ENCODE data around the gene SCN4A.
"Not testable (repeated sequence)": the region's sequence is repeated elsewhere in the genome, so short reads cannot be mapped to it uniquely, and the experiment has no call there.

Gene SCN4A

GRCh38 chr17:63984651-63985386 lies 12.1 kb upstream of the SCN4A start:
- DNase-seq = peak; percentile 69

DNA sequence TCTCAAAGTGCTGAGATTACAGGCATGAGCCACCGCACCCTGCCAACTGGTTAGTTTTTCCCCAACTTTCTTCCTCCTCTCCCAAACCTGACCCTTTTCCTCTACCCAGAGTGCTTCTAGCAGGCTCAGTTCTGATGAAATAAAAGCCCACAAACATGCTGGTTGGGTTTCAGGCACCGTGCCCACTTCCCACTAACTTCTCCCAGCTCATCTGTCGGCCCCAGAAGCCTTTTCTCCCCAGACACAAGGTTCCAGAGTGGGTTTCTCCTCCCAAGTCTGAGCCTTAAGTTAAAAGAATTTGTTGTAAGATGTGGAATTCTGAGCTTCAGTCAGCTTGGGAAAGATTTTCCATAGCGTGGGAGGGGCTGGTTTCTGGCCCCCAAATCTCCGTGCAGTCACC lies 11.5 kb upstream of the SCN4A start:
- no peak for DNase-seq

- no peak for DNase-seq
These were observed 10.6 kb upstream of the SCN4A start for GRCh38 chr17:63983320-63983719.

DNA sequence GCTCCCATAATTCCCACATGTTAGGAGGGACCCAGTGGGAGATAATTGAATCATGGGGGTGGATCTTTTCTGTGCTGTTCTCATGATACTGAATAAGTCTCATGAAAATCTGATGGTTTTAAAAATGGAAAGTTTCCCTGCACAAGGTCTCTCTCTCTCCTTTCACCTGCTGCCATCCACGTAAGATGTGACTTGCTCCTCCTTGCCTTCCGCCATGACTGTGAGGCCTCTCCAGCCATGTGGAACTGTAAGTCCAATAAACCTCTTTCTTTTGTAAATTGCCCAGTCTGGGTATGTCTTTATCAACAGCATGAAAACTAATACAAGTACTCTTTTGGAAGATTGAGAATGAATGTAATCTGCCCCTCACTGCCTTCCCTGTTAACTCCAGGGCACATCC lies 9.9 kb upstream of the SCN4A start:
- DNase-seq = not testable (repeated sequence)

DNA sequence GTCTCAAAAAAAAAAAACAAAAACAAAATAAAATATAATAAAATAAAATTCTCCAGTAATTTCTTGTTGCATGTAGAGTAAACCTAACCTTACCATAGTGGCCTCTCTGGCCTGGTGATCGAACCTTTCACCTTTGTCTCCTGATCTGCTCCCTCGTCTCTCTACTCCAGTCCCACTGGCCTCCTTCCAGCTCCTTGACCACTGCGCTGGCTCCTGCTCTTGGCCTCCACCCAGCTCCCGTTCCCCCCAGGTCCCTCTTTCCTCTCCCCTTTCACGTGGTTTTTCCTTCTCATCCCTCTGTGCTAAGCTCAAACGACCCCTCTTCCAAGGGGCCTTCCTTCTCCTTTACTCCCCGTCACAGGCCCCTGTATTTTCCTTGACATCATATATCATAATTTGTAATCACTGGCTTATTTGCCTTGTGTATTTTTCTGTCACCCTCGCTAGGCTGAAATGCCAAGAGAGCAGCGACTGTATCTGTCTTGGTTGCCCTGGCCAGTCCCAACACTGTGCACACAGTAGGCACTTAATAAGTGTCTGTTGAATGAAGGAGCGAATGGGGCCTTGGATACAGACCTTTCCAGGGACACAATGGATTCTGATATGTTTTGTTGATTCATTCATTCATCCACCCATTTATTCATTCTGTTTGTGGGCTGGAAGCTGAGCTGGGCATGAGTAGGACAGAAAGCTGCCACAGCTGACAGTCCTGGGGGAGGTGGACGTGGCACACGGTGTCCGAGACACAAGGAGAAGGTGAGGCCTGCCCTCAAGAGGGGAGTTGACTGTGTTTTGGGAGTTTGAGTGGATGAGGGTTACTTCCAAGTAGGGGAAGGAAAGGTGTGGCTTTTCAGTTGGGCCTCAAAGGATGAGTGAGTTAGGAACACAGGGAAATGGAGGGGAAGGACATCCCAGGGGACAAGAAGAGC lies 5.8 kb upstream of the SCN4A start:
- DNase-seq = no peak

DNA sequence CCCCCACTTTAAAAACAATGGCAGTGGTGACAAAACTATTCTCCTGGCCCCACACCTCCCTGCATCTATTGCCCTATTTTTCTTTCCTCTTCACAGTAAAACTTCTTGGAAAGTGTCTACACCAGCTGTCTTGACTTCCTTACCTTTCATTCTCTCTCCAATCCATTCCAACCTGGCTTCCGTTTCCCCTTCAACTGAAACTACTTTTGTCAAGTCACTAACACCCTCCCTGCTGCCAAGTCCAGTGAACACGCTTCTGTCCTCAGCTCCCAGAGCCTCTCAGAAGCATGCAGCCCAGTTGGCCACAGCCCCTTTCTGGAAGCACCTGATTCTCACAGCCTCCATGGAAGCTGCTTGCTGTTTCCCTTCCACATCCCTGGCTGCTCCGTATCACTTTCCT lies 4.0 kb upstream of the SCN4A start:
- no peak for DNase-seq

DNA sequence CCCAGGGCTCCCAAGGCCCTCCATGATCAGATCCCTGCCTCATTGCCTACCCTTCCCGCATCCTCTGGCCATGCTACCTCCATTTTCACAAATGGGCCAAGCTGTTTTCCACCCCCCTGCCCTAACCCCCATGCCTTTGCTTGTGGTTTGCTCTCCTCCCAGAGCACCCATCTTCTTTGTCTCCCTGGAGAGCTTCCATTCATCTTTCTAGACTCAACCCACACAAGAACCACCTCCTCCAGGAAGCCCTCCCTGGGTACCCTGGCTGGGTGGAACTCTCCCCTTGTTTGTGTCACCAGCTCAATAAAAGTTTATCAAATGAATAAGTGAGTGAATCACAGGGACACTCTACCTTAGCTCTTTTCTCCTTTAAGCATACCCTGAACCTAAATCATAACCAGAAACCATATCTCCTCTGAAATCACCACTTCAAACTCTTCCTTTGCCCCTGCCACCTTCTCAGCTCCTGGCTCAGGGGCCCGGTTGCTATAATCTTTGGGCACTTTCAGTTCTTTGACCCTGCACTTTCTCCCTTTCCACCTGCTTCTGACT lies 2.9 kb upstream of the SCN4A start:
- no peak for DNase-seq

DNA sequence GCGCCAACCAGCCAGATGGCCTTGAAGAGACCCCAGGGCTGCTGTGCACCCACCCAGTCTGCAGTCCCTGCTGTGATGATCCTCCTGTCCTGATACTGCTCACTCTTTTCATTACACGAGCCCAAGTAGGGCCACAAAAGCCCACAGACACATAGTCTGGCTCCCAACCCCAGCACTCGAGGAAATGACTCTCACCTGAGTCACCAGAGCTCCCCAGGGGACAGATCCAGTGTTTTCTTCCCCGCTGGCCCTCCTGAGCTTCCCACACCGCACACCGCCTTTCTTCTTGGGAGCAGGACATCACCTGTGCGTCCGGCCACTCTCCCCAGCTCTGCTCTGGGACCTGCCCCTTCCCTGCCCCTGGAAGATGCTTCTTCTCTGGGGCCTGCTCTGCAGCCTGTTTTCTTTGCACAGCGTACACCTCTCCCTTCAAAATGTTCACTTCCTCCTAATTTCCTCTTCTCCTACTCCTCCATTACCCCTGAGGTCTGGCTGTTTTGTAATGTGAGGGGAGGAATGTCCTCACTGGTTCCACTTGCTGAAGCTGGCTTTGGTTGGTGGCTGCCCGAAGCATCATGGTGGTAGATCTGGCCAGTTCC lies 2.0 kb upstream of the SCN4A start:
- DNase-seq = no peak

DNA sequence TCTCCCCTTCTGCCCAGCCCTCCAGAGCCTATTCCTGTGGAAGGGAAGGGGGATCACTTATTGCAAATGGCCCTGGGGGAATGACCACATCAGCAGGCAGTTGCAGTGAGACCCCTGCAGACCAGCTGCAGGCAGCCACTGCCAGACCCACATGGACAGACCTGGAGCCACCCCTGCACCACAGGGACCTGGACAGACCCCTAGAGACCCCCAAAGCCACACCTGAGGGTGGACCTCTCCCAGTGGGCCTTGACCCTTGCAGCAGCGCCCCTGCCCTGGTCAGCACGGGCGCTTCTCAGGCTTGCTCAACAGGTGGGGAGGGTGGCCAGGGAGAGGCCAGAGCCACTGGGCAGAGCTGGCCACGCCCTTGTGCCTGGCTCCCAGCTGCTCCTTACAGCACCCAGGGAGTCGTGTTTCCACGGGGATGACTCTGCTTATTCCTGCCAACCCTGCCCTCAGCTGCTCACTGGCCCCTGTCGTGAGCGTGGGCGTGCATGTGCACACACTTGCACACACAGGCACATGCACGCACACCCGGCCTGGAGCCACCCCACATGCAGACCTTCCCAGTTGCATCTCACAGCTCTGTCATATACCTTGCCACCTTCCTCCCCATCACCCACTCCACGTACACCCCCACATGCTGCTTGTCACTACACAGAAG lies 1.3 kb upstream of the SCN4A start:
- no peak for DNase-seq

GRCh38 chr17:63973247-63973646 lies 529 bp upstream of the SCN4A start:
- no peak for DNase-seq

GRCh38 chr17:63969278-63969677 lies 3.4 kb downstream of the SCN4A start:
- no peak for DNase-seq

DNA sequence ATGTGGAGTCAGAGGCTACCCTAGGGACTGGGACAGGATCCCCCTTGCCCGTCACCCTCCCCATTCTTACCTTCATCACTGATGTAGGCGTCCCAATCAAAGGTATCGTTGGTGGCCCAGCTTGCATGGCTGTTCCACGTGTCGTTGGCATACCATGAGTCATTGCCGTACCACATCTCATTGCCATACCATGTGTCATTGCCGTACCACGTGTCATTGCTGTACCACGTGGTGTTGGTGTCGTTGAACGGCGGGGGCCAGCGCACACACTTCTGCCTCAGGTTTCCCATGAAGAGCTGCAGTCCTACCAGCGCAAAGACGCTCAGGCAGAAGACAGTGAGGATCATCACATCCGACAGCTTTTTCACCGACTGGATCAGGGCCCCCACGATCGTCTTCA lies 4.8 kb downstream of the SCN4A start:
- DNase-seq = no peak

DNA sequence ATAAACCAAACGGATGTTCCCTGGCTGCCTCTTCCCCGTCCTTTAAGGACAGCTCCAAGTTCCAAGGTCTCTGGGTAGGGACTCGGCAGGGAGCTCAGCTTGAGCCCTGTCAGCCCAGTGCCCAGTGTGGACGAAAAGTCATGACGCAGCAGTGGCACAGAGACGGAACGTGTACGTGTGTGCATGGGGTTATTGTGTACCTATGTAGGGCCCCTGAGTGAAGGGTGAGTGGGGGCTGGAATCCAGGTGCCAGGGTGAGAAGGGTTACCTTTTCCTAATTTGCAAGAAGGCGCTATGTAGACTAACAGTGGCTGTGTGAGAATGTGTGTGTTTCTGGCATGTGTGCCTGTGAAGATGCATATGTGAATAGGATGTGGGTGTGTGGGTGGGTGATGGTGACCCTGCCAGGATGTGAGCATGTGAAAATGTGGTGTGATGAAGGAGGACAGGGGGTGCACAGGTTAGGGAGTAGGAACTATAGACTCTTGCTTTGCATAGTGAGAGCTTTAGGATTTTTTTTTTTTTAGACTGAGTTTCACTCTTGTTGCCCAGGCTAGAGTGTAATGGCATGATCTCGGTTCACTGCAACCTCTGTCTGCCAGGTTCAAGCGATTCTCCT lies 6.0 kb downstream of the SCN4A start:
- peak; percentile 24 for DNase-seq

- no peak for DNase-seq
These were observed 9.6 kb downstream of the SCN4A start for GRCh38 chr17:63963123-63963522.

- DNase-seq = no peak
These were observed 10.4 kb downstream of the SCN4A start for GRCh38 chr17:63962298-63962744.

- peak; percentile 67 for DNase-seq
These were observed 11.1 kb downstream of the SCN4A start for GRCh38 chr17:63961355-63962212.

- DNase-seq = no peak
These were observed 12.3 kb downstream of the SCN4A start for GRCh38 chr17:63960430-63960829.

DNA sequence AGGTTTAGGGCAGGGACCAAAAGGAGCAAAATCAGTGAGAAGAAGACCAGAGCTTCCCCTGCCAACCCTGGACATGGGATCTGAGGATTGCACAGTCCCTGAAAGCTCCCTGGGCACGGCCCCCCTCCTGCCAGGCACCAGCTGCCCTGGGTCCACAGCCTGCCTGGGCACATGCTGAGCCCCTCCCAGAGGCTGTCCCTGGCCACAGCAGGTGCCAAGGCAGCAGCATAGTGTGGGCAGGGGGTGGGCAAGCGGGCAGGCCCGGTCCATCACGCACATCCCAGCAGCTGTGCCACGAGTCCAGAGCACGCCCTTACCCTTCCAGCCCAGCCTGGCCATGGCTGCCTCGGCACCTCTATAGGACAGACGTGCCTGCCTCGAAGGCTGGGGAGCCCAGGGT lies 12.7 kb downstream of the SCN4A start:
- no peak for DNase-seq

GRCh38 chr17:63956296-63956920 lies 16.3 kb downstream of the SCN4A start:
- no peak for DNase-seq

GRCh38 chr17:63955791-63956190 lies 16.9 kb downstream of the SCN4A start:
- DNase-seq = no peak

DNA sequence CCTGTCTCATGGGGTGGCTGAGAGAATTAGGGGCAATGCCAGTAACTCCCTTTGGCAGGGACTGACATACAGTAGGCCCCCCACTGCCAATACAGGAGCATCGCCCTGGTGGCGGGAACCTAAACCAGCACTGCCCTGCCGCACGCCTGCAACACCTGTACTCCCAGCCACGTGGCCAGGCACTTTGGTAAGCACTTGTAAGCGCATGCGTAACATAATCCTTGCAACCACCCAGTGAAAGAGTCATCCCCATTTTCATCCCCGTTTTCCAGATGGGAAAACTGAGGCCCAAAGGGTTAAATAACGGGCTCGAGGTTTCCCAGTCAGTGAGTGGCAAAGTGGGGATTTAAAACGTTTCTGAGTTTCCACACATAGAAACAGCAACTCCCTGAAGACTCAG lies 17.5 kb downstream of the SCN4A start:
- DNase-seq = no peak
